ENCODE results near the gene STAT5A.
"Not testable (repeated sequence)": the region's sequence is repeated elsewhere in the genome, so short reads cannot be mapped to it uniquely, and the experiment has no call there.

STAT5A gene

DNA sequence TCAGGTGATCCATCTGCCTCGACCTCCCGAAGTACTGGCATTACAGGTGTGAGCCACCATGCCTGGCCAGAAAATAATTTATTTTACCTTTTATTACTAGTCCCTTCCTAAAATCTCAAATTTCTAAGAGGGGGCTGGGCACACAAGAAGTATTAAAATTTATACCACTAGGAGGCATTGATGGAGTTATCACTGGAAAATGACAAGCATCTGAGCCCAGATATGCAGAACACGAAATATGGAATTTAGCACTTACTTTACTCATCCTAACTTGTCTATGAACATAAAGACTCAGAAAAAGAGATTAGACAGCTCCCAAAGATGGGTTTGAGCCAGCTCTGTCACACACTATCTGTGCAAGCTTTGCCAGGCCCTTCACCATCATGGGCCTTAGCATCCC lies 46.4 kb downstream of the STAT5A start:
- no peak for DNase-seq

DNA sequence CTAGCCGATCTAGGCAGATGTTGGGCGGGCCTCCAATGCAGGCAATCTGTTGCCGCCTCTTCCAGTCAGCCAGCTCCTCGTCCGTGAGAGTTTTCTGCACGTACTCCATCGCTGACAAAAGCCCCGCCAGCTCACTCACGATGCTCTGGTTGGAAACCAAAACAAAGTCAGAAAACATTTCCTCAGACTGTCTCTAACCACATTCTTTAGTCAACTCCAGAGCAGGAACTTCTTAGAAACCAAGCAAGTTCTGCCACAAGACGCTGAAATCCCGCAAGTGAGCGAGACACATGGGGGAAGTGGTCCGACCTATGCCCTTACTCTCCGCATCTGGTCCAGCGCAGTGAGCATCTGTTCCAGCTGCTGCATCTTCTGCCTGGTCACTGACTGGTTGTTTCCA lies 49.1 kb downstream of the STAT5A start:
- DNase-seq, result peak in 4 of 5 experiments; percentile 32 to 95 (median 56)

DNA sequence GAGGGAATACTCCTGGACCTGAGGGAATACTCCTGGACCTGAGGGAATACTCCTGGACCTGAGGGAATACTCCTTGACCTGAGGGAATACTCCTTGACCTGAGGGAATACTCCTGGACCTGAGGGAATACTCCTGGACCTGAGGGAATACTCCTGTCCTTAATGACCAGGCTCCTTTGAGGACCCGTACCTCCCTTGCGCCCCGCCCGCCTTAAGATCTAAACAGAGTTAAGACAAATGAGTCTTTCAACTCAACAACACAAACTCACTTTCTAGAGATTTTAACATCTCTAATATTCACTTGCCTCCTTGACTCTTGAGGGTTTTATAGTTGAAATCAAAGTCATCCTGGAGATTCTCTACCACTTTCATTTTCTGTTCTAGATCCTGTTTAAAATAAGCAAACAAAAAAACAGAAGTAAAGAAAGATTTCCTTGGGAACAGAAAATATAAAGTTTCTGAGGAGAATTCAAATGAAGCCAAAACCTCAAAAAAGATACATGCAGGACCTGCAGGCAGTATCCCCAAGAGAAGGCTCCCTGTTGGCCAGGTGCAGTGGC lies 50.2 kb downstream of the STAT5A start:
- DNase-seq, result peak in 1 of 5 experiments; percentile 41

DNA sequence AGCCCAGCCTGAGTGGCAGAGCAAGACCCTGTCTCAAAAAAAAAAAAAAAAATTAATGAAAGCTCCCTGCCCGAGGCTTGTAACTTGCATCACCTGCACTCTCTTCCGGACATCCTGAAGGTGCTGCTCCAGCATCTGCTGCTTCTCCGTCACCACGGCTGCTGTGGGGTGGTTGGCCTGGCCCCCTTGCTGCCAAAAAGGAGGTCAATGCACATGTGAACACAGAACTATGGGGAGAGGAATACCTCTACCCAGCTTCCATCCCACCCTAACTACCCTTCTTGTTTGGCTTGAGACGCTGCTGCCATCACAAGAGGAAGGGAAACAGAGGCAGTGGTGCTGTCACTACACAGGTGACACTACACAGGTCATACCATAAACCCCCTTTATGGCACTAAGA lies 50.9 kb downstream of the STAT5A start:
- DNase-seq, result no peak

DNA sequence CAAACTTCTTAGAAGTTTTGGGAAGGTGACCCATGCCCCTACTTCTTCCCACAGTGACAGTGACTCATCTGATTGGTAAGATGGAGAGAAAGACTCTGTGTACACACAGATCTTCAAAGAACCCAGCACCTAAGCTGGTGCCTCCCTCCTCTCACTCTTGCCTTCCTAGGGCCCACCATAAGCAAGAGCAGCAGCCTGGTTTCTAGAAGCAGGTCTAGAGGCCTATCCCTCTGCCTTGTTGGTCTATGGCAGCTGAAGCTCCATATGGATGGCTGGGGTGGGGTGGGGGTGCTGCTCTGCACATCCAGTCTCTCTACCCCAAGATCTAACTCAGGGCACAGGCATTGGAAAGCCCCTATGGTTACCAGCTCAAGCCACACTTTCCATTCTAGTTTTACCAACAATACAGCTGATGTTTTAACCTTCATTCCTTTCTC lies 52.4 kb downstream of the STAT5A start:
- DNase-seq, result peak in 2 of 5 experiments; percentile 17 to 66

DNA sequence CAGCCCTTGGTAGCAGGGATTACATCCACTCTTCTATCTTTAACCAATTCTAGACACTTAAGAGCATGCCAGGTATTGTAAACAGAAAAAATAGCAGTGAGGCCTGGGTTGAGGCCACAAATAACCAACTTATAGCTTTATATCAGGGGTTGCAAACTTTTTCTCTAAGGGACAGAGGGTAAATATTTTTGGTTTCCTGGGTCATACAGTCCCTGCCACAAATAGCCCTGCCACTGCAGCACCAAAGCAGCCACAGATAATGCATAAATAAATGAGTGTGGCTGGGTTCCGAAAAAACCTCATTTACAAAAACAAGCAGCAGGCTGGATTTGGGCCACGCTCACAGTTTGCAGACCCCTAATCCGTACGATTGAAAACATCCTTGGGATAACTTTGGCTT lies 53.3 kb downstream of the STAT5A start:
- DNase-seq, result no peak

DNA sequence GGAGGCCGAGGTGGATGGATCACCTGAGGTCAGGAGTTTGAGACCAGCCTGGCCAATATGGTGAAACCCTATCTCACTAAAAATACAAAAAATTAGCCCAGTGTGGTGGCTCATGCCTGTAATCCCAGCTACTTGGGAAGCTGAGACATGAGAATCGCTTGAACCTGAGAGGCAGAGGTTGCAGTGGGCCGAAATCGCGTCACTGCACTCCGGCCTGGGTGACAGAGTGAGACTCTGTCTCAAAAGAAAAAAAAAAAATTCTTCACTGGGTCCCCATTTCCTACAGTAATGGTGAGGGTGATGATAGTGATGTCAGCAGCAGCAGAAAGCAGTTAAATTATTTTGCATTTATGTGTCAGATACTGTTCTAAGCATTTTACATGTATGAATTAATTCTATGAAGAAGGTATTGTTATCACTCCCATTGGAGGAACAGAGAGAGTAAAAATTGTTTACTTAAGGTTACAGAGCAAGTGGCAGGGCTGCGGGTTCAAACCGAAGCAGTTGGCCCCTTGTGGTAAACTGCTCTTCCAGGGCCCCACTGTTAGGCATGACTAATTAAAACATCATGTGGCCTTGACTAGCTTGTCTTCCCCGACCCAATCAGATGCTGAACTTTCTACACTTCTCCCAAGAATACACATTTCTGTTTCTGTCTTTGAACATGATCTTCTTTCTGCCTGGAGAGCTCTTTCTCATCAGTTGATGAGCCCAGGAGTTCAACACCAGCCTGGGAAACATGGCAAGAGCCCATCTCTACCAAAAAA lies 54.1 kb downstream of the STAT5A start:
- peak in 2 of 5 experiments; percentile 16 to 90 for DNase-seq

DNA sequence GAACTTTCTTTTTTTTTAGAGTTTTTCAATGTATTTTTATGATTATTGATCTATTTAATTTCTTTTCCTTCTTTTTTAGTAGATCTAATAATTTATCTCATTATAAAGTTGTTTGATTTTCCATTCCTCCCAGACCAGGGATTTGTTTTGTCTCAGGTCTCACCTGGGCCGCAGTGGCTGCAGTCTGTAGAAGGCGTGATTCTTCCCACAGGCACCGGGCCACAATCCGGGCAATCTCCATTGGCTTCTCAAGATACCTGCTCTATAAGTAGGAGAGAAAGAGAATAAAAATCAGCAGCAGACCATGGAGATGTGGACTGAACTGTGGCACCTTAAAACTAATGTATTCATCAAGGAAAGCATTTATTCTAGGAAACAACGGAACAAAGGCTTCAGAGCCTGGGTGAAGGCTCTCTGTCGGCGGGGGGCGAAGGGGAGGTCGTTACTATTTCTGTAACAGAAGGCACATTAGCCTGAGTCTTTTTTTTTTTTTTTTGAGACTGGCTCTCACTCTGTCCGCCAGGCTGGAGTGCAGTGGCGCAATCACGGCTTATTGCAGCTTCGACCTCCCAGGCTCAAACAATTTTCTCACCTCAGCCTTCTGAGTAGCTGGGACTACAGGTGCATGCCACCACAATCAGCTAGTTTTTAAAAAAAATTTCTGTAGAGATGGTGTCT lies 57.2 kb downstream of the STAT5A start:
- DNase-seq, result no peak

DNA sequence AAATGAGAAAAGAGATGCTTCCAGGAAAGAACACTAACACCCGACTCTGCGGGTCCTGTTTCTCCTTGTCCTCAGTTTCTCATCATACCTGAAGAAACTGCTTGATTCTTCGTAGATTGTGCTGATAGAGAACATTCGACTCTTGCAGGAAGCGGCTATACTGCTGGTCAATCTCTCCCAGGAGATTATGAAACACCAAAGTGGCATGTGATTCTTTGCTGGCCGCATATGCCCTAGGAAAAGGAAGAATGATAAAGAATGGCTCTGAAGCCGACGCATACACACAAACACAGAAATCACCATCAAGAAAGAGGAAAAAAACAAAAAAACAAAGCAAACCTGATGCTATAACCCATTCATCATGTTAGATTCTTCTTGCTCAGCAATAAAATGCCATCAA lies 58.2 kb downstream of the STAT5A start:
- DNase-seq, result no peak

DNA sequence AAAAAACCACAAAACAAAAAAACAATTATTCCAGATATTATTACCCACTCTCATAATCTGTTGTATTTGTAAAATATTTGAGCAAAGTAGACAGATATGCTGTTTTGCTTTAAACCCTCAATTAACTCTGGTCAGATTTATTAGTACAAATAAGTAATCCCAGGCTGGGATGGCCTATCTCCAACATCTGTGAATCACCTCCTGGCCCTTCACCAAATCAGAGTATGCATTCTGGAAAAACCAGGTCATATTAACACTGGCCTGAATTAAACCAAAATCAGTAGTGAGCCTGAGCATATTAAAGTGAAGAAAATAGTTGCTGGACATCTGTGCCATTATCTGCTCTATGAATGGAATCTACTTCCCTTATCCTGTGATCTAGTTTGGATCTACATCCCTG lies 58.9 kb downstream of the STAT5A start:
- DNase-seq, result no peak

DNA sequence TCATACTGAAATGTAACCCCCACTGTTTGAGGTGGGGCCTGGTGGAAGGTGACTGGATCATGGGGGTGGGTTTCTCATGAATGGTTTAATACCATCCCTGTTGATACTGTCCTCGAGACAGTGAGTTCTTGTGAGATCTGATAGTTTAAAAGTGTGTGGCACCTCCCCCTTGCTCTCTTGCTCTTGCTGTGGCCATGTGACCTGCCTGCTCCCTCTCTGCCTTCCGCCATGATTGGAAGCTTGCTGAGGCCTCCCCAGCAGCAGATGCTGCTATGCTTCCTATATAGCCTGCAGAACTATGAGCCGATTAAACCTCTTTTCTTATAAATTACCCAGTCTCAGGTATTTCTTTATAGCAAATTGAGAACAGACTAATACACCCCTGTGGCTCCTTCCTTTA lies 59.3 kb downstream of the STAT5A start:
- no peak for DNase-seq

DNA sequence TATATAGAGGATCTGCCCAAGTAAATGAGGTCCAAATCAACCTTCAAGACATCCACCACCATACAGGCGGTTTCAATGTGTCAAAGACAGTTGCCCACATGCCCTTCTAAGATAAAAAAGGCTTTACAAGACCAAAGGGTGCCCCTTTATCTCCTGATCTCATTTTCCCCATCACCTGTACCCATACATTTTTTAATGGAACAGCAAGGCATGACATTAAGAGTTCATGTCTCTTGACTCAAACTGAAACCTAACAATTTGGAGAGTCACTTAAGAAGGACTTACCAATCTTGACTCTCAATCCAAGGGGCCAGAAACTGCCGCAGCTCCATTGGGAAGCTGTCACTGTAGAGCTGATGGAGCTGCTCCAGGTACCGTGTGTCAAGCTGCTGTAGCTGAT lies 59.8 kb downstream of the STAT5A start:
- no peak for DNase-seq

DNA sequence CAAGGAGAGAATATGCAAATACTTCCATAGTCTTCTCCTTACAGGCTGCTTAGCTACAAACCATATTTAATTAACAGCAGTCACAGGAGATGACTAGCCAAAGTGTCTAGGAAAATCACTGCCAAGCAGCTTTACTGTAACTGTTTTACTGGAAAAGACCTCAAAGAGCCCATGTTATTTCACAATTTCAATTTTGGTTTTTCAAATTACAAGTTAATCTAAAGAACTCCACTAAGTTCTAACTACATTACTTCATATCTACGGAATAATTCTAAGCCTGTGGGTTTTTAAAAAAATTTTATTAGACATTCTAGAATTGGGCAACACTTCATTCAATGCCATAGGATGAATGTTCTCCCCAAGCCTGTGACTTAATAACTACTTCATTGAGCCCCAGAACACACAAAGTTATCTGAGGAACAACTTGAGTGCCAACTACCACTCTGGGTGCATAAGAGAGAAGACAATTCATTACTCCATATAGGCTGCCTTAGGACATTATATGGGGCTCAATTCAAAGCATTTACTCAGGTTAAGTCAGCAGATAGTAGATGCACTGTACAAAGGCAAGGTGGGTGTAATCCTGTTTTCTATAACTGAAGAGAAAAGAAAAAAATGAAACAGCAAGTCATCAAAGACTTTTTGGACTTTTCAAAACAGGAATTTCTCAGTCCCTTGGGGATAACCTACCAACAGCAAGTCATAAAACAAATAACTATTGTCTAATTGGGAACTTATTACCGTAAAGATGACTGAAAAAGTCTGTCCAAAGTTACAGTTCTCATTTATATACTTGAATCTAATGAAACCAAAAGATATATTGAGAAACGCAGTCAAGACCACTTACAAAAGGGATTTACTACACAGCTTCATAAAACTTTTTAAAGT lies 66.9 kb downstream of the STAT5A start:
- DNase-seq, result no peak

DNA sequence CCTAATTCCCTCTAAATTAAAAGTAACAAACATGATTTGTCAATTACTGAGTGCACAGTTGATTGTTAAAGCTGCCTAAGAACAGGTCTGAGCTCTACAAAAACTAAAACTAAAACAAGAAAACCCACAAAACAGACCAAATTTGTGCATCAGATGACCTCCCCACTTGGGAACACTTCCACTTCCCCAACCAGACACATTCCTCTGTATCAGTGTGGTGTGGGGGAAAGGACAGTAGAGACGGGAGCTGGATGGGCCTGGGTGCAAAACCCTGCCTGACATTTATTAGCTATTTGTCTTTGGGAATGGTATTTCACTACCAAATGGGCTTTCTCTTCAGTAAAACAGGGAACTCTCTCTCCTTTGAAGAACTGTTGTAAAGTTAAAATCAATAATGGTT lies 70.1 kb downstream of the STAT5A start:
- no peak for DNase-seq

DNA sequence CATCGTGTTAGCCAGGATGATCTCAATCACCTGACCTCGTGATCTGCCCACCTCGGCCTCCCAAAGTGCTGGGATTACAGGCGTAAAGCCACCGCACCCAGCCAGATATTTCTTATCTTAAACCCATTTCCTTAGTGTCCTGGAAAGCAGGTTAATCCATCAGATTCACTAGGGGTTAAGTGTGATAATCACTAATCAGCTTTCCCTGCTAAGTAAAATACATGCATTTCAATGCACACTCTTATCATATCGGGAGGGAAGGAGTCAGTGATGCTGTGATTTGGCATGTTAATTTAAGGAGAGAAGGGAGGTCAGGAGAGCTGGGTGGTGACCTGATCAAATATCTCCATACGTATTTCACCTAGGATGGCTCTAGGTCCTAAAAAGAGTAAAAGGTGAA lies 70.8 kb downstream of the STAT5A start:
- no peak for DNase-seq

DNA sequence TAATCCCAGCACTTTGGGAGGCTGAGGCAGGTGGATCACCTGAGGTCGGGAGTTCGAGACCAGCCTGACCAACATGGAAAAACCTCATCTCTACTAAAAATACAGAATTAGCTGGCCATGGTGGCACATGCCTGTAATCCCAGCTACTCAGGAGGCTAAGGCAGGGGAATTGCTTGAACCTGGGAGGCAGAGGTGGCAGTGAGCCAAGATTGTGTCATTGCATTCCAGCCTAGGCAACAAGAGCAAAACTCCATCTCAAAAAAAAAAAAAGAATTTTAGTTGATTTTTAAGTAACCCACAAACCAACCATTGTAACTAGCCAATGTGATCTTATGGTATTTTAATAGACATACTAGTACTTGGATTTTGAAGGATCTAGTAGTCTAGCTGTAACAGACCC lies 72.1 kb downstream of the STAT5A start:
- not testable (repeated sequence) for DNase-seq

All from T-helper 2 cell (primary cell).